ENCODE results near the gene AGPAT4. TPM values are rescaled to one million over a fixed set of nuclear protein-coding genes. Genes with fewer than 3 reads are reported as not detected.

AGPAT4 gene
- total RNA-seq, 1 donor from 2014 or later = 44.4 TPM

DNA sequence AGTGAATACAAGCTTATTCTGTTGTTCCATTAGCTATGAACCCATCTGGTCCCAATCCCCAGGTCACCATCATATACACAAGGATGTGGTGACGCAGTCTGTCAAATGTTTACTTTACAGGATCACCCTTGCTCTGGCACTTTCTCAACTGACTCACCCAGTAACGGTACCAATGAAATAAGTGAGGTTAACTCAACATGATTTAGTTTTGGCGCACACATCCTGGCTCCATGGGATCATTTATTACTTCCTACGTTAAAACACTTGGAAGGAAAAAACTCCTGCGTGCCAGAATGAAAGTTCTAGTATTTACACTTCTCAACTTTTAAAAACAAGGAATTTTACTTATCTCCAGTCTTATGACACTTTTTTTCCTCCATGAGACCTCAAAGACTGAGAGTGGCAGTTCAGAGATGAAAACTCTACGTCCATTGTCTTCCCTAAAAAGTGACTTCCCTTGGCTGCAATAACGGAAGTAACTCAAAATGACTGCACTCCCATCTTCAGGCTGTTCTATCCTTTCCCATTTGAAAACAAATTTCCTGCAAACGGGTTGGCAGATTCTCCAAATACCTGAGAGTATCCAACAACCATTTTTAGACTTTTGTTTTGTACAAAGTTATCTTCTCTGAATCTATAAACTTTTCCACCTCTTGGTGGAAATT lies 15.9 kb downstream of the AGPAT4 start:
- FAIRE-seq (no peak), DNase-seq (ENCODE audit: low spot score in 2 of 2) (no peak)

DNA sequence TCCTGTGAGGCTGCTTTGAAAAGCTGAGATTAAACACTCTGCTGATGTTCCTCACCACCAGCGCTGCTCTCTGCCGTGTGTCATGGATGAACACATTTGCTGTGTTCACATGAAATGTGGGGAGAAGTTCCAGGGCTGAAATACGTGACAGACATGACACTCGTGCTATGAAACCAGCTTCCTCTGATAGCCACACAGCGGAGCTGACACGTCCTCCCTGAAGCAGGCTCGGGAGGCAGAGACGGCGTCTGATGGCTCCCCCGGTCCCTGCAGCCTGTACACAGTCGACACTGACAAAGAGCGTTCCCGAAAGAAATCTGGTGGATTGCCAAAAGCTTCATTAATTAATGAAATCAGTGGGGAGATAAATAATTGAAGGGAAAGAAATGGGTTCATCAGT lies 17.5 kb downstream of the AGPAT4 start:
- no peak for FAIRE-seq
- DNase-seq (ENCODE audit: low spot score in 2 of 2) = no peak

DNA sequence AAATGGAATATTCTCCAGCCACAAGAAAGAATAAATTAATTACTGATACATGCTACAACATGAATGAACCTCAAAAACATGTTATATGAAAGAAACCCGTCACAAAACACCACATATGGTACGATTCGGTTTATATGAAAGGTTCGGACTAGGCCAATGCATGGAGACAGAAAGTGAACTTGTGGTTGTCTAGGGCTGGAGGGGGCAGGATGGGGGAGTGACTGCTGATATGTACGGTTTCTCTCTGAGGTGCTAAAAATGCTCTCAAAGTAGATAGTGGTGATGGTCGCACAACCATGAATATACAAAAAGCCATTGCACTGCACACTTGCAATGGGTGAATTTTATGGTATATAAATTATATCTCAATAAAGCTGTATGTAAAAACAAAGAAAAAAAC lies 18.3 kb downstream of the AGPAT4 start:
- FAIRE-seq (no peak), DNase-seq (ENCODE audit: low spot score in 2 of 2) (no peak)

GRCh38 chr6:161254464-161255253 lies 19.2 kb downstream of the AGPAT4 start:
- DNase-seq (ENCODE audit: low spot score in 2 of 2) = no peak
- FAIRE-seq = no peak

DNA sequence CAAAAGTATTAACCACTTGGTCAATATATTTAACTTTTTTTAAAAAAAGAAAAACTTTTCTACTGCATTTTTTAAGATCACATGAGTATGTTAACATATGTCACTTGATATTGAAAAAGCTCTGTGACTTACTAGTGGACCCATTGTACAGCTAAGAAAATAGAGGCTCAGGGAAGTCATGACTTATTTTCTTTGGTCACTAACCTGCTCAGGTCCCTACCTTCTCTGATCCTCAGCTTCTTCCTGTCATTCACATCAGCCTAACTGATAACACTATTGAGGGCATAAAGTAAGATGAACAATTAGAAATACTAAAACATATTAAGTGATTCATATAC lies 19.8 kb downstream of the AGPAT4 start:
- FAIRE-seq = no peak
- DNase-seq (ENCODE audit: low spot score in 2 of 2) = no peak

DNA sequence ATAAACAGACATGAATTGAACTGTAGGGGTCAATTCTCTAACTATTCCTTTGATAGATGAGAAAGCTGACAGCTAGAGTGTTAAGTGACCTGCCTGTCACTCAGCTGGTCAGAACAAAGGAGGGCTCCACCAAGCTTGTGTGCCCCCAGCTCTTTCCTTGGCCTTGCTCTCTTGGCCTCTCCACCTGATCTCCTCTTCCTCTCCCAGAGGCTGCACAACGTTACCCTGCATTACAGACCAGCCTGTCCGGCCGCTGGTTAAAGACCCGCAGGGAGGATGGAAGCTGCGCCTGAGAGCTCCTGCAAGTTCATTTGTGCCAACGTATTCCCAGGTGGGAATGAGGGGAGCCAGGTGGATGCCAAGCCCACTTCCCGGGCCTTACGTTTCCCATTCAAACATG lies 22.5 kb downstream of the AGPAT4 start:
- DNase-seq (ENCODE audit: low spot score in 2 of 2) = no peak
- no peak for FAIRE-seq

DNA sequence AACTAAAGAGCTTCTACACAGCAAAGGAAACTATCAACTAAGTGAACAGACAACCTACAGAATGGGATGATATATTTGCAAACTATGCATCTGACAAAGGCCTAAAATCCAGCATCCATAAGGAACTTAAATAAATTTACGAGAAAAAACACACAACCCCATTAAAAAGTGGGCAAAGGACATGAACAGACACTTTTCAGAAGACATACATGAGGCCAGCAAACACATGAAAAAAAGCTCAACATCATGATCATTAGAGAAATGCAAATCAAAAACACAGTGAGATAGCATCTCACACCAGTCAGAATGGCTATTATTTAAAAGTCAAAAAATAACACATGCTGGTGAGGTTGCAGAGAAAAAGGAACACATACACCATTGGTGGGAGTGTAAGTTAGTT lies 24.5 kb downstream of the AGPAT4 start:
- no peak for FAIRE-seq
- DNase-seq (ENCODE audit: low spot score in 2 of 2) = no peak

DNA sequence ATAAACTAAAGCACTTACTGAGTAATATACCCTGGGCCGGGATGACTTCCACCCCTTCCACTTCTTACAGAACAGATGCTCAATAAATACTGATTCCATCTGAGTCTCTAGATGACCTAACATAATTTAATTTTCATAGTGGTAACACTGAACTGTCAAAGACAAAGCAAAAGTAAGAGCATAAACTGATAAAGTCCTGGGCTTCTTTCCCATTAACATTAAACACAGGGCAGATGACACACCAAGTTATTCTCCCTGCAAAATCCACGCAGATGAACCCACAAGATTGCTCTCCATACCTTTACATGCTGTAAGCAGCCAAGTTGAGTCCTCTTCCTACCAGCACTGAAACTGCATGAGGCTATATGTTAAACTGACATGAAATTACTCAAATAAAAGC lies 27.1 kb downstream of the AGPAT4 start:
- no peak for FAIRE-seq
- DNase-seq (ENCODE audit: low spot score in 2 of 2) = no peak

GRCh38 chr6:161245363-161245762 lies 28.5 kb downstream of the AGPAT4 start:
- FAIRE-seq (no peak), DNase-seq (ENCODE audit: low spot score in 2 of 2) (no peak)

DNA sequence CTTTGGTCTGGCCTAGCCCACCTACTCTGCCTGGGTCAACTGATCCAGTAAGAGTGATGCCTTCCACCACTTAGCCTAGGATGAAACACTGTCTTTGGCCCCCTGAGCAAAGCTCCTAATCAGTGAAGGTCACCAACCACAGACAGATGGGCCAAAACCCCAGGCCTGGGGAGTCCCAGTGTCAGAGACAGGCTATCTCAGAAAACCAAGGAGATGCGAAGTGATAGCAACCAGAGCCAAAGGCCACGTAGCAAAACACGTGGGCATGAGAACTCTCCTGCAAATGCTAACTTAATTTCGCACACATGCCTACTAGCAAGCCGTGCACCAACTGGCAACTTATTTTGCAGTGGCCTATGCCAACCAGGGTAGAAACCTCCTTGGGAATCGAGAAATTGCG lies 29.1 kb downstream of the AGPAT4 start:
- DNase-seq (ENCODE audit: low spot score in 2 of 2) (no peak), FAIRE-seq (no peak)

DNA sequence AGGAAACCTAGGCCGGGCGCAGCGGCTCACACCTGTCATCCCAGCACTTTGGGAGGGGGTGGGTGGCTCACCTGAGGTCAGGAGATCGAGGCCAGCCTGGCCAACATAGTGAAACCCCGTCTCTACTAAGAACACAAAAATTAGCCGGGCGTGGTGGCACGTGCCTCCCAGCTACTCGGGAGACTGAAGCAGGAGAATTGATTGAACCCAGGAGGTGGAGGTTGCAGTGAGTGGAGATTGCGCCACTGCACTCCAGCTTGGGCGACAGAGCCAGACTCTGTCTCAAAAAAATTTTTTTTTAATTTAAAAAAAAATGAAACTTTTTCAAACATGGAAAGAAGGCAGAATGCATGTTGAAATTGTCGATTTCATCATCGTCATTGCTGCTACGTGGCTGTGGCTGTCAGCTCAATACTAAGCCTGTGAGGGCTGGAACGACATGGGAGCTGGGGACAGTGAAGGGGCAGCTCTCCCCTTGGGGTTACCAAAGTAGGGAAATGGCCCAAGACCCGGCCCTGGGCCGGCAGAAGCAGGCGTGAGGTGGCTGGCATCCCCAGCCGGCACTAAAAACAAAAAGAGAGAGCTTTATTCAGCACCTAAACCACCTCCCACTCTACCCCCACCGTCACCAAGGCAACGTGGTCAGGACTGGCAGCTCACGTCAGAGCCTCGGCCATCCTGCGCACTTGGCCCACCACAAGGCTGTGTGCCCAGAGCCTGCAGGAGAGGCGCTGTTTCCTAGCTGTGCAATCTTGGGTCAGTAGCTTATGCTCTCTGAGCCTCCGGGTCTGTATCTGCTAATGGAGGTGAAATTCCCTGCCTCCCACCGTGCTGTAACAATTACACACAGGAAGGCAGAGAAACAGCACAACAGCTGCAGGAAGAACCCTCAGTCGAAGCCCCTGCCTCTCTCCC lies 30.8 kb downstream of the AGPAT4 start:
- DNase-seq (ENCODE audit: low spot score in 2 of 2) (peak in 1 of 2 donors; percentile 34), FAIRE-seq (no peak)

GRCh38 chr6:161242113-161242512 lies 31.7 kb downstream of the AGPAT4 start:
- FAIRE-seq = no peak
- no peak for DNase-seq (ENCODE audit: low spot score in 2 of 2)

GRCh38 chr6:161239001-161239400 lies 34.9 kb downstream of the AGPAT4 start:
- DNase-seq (ENCODE audit: low spot score in 2 of 2) (no peak), FAIRE-seq (no peak)

- DNase-seq (ENCODE audit: low spot score in 2 of 2) (no peak), FAIRE-seq (no peak)
Measured at GRCh38 chr6:161238500-161238899, 35.4 kb downstream of the AGPAT4 start.

GRCh38 chr6:161238081-161238480 lies 35.8 kb downstream of the AGPAT4 start:
- DNase-seq (ENCODE audit: low spot score in 2 of 2) = no peak
- FAIRE-seq = no peak

DNA sequence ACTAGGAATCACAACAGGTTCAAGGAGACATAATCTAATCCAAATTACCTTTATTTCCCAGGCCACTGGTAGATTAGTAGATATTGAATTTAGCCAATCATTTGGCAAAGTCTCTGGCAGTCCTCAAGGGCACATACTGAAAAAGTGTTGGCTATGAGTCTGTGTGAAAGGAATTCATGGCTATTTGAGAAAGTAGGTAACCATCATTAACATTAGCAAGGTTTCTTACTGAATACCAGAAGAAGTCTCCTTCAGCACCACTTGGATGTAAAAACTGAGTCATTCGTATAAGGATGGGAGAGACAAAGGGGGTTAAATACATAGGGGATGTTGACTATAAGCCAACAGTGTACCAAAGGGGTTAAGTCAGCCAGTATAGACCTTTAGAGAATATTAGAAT lies 36.7 kb downstream of the AGPAT4 start:
- DNase-seq (ENCODE audit: low spot score in 2 of 2) = no peak
- no peak for FAIRE-seq

- no peak for DNase-seq (ENCODE audit: low spot score in 2 of 2)
- no peak for FAIRE-seq
Measured at GRCh38 chr6:161235776-161236633, 37.9 kb downstream of the AGPAT4 start.

GRCh38 chr6:161233986-161234661 lies 39.7 kb downstream of the AGPAT4 start:
- FAIRE-seq = no peak
- no peak for DNase-seq (ENCODE audit: low spot score in 2 of 2)

DNA sequence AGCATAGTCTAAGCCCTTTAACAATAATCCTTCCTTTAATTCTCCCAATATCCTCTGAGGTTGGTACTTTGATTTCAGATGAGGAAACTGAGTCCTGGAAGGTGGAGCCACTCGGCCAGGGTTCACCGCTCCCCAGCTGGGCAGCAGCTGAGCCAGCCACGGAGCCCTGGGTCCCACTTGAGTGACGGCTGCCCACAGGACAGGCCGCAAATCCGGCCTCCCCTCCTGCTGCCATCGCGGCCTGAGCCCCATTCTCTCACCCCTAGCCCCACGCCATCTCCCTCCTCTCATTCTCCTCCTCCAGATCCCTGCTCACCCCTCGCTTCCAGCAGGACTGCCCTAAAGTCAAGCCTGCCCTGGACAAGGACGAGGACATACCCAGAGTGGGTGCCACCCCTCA lies 41.4 kb downstream of the AGPAT4 start:
- FAIRE-seq (no peak), DNase-seq (ENCODE audit: low spot score in 2 of 2) (no peak)

DNA sequence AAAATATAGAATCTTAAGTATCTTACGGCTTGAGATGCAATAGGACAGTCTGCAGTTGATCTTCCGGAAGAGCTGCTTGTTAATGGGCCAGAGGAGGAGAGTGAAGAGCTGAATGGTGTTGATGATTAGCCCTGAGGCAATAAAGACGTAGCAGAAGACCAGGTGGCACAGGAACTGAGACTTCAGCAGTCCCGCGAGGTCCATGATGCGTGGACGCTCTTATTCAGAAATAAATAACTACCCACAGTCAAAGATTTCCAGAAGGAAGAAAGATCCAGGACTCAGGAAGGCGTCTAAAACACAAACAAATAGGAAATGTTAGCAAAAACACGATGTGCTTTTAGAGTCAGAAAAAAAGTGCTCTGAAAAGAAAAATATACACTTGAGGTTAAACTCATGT lies 41.9 kb downstream of the AGPAT4 start:
- no peak for FAIRE-seq
- no peak for DNase-seq (ENCODE audit: low spot score in 2 of 2)
